Cerebellar nuclear complex (tissue), 1 donor: ENCODE measurements around the gene SORL1.
"Not testable (repeated sequence)": the region's sequence is repeated elsewhere in the genome, so short reads cannot be mapped to it uniquely, and the experiment has no call there.

Experiments used
- DNase-seq, 2 experiments: peaks; one replicate each; lab custom pipeline; 2025; lab: John Stamatoyannopoulos, UW

SORL1 gene

DNA sequence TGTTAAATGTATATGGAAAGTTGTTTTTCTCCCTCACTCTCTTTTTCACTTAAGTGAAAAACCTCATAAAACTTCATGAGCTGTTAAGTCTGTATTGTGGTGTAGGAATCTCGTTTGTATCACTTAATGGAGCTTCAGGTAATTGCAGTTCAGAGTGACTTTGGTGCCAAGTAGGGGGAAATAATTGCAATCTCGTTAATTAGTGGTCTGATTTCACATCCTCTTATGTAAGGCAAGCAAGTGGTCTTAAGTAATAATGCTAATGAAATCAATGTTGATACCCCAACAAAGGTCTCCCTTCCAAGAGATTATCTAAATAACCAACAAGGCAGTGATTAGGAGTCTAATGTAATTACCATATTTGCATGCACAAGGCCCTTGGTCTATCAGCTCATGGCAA lies 174.9 kb downstream of the SORL1 start:
- no peak for DNase-seq

GRCh38 chr11:121630041-121630440 lies 177.9 kb downstream of the SORL1 start:
- no peak for DNase-seq

DNA sequence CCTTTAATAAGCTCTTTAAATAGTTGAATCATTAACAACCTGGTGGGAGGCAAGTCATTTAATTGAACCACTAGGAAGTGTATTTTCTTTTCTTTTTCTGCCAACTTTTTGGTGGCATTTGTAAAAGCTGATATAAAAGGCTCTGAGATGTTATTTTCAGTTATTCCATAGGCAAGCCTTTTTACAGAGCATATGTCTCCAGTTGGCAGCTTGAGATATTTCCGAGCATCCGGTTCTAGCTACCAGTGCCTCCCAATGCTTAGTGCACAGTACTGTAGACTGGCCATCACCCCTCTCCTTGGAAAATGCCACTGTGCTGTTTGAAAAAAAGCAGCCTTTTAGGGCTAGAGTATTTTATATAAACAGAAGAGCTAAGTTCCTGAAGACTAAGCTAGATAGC lies 179.3 kb downstream of the SORL1 start:
- no peak for DNase-seq

- DNase-seq = no peak
Measured at GRCh38 chr11:121634273-121634672, 182.2 kb downstream of the SORL1 start.

DNA sequence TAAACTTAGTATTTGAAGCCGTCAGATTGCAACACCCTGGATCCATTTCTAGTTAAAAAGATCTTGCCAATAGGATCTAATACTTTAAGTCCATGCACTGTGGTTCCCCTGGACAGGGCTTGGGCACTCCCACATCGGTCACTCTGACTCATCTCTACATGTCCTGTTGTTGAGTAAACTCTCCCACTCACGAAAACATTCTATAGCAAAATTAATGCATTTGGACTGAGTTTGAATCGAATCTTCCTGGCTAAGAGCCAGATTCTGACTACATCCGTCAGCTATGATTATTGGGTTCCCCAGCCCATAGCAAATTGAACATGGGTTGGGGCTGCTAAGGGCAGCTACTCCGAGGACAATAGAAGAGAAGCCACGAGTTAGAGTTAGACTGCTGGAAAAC lies 182.8 kb downstream of the SORL1 start:
- DNase-seq = no peak

GRCh38 chr11:121636081-121636799 lies 184.1 kb downstream of the SORL1 start:
- no peak for DNase-seq

- no peak for DNase-seq
Measured at GRCh38 chr11:121636800-121637176, 184.7 kb downstream of the SORL1 start.

DNA sequence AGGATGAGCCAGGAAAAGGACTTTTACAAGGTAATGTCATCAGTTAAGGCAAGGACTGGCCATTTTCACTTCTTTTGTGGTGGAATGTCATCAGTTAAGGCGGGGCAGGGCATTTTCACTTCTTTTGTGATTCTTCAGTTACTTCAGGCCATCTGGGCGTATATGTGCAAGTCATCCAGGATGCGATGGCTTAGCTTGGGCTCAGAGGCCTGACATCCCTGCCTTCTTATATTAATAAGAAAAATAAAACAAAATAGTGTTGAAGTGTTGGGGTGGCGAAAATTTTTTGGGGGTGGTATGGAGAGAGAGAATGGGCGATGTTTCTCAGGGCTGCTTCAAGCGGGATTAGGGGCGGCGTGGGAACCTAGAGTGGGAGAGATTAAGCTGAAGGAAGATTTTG lies 185.5 kb downstream of the SORL1 start:
- not testable (repeated sequence) for DNase-seq

GRCh38 chr11:121643479-121644186 lies 191.5 kb downstream of the SORL1 start:
- DNase-seq = no peak

DNA sequence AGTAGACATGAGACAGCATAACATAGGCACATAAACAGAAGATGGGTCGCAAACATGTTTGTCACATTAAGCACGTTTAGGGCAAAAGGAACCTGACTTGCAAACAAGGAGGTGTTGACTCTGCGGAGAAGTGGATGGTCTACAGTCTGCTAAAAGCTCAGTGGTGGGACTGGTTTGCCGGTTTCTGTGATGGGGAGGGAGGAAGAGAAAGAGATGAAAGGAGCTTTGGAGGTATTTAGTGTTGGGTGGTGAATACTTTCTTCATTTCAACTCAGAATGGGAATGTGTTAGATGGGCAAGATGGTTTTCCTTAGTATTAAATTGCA lies 192.0 kb downstream of the SORL1 start:
- DNase-seq = no peak

DNA sequence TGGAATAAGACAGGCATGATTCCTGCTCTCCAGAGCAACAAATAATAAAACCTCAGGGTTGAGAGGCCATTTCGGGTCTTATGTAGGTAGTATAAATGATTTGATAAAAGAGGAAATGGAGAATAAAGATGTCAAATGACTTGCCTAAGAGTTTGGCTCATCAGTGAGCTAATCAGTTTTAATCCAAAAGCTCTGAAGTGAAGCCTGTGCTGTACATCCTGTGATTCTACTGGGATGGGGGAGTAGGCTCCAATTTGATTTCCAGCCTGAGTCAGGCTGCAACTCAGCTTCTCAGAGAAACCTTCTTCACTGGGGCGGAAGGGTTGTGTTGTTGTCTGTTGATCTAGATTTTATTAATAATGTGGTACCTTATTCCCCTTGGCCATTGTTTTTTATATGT lies 192.9 kb downstream of the SORL1 start:
- no peak for DNase-seq

- DNase-seq = no peak
Measured at GRCh38 chr11:121645596-121645995, 193.5 kb downstream of the SORL1 start.

GRCh38 chr11:121648306-121648705 lies 196.2 kb downstream of the SORL1 start:
- no peak for DNase-seq

GRCh38 chr11:121649798-121650197 lies 197.7 kb downstream of the SORL1 start:
- no peak for DNase-seq

- DNase-seq = no peak
Measured at GRCh38 chr11:121650351-121651256, 198.5 kb downstream of the SORL1 start.

DNA sequence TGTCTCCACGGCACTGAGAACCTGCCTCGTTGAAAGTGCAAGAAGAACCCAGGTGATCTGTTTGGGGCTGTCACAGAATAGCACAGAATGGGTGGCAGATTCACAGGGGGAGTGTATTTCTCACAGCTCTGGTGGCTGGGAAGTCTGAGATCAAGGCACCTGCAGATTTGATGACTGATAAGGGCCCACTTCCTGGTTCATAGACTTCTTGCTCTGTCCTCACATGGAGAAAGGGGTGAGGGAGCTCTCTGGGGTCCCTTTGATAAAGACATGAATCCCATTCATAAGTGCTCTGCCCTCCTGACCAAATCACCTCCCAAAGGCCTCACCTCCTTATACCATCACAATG lies 199.1 kb downstream of the SORL1 start:
- DNase-seq = no peak

DNA sequence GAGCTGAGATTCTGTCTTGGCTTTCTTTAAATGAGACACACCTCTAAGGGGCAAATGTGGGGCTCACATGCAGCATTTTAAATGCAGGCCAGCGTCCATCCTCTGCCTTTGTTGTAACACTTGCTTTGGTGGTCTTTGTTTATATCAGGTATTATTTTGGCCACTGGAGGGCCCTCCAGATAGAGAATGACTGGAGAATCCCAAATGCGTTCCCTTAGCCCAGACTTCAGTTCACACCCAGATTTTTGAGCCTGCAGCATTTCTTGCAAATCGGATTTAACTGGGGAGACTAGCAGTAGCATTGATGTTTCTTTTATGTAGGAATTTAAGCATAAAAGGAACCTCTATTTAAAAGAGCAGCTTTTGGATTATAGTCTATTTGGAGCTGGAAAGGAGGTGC lies 200.9 kb downstream of the SORL1 start:
- no peak for DNase-seq

DNA sequence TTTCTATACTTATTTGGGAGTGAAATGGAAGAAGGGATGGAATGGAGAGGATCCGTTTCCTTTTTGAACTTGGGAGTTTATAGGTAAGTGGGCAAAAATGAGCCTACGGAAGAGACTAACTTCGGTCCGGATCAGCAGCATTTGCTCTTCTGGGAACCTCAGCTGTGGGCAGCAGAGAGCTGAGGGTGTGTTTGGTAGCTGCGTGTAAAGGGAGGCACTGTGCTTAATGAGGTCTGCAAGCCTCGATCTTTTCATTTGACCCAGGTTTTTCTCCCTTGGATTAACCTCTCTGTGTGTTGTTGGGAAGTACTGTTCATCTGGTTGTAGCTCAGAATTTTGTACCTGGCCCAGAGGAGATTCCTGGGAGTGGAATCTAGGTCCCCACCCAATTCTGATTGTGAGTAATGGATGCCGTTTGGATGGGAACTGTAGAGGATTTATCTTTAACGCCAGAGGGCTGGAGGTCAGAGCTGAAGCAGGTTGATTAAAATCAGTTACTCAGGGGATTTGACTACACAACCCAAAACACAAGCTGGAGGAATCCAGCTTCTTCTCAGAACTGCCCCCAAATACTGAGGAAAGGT lies 202.2 kb downstream of the SORL1 start:
- DNase-seq = no peak

- no peak for DNase-seq
Measured at GRCh38 chr11:121654843-121655536, 202.9 kb downstream of the SORL1 start.

GRCh38 chr11:121655537-121656327 lies 203.6 kb downstream of the SORL1 start:
- peak in 1 of 2 experiments; percentile 34 for DNase-seq
